GM23338 (cell line): ENCODE measurements around the gene HNRNPK. TPM values are rescaled to one million over a fixed set of nuclear protein-coding genes. Genes with fewer than 3 reads are reported as not detected.

Experiments
- microRNA-seq: library from miRNA; unstranded; fragments of <30 nt; microRNA quantifications from one replicate; pipeline ENCODE4, GENCODE V29; 2017
- polyA plus RNA-seq: library from polyadenylated mRNA; unstranded; fragments of >200 nt; fragmentation: Nextera tagmentation; extraction: Ambion mirVana; gene quantifications from 2 replicates; pipeline ENCODE4 v1.2.1, GENCODE V29; 2016
- small RNA-seq: library from RNA; depleted of rRNA; stranded (forward); fragments of <200 nt; gene quantifications from one replicate; pipeline ENCODE3, GENCODE V24; 2014; ENCODE audit warnings: low replicate concordance
- total RNA-seq: library from RNA; depleted of rRNA; stranded (reverse); fragments of >200 nt; shearing (Covaris generic); gene quantifications from 2 replicates; pipeline ENCODE4 v1.2.3, GENCODE V29; 2014; rRNA removed

The HNRNPK gene
- total and polyA plus RNA-seq, 2 experiments from 2014 or later, result 417 to 1,083 TPM

Small RNA genes within 50 kb of the gene (microRNA-seq; reads per million reads assigned to microRNA genes)
- gene MIR7-1, result 40.3 reads per million, percentile 53 among the genes with 10 or more reads in this experiment

Small RNA genes within 50 kb of the gene (small RNA-seq; reads per million reads assigned to genes)
- gene RF00019, result not detected

Other genes with a start within 250 kb of the HNRNPK start
- 3.6 and 4.0 TPM in 2 replicates for gene GKAP1, start 162.4 kb downstream of the HNRNPK start, total RNA-seq
- 15.4 and 16.7 TPM in 2 replicates for gene GKAP1, start 162.4 kb downstream of the HNRNPK start, polyA plus RNA-seq
- 3.3 and 3.9 TPM in 2 replicates for gene KIF27, start 58.8 kb downstream of the HNRNPK start, total RNA-seq
- gene KIF27, start 58.8 kb downstream of the HNRNPK start, polyA plus RNA-seq, result 4.7 and 8.2 TPM in 2 replicates
- gene RMI1, start 590 bp upstream of the HNRNPK start, total RNA-seq, result 34.2 and 36.1 TPM in 2 replicates
- gene RMI1, start 590 bp upstream of the HNRNPK start, polyA plus RNA-seq, result 14.5 and 16.9 TPM in 2 replicates